Measurements from ENCODE around the gene MXD3. TPM values are rescaled to one million over a fixed set of nuclear protein-coding genes. Genes with fewer than 3 reads are reported as not detected.

Gene MXD3
- total and polyA plus RNA-seq, 4 donors: 7.4 to 29.0 (median 12.9) TPM

DNA sequence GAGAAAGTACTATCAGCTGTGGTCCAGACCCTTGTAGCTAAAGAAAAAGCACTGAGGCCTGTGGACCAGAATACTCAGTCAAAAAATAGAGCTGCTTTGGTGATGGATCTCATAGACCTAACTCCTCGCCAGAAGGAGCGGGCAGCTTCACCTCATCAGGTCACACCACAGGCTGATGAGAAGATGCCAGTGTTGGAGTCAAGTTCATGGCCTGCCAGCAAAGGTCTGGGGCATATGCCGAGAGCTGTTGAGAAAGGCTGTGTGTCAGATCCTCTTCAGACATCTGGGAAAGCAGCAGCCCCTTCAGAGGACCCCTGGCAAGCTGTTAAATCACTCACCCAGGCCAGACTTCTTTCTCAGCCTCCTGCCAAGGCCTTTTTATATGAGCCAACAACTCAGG is 17.1 kb downstream of the MXD3 start:
- Histone ChIP-seq H3K9me3 (ENCODE audit: control insufficient read depth in 4 of 4, insufficient read depth in 3 of 4, low read length in 3 of 4) (no peaks in the 10 kb centered on the region), H3K36me3 (ENCODE audit: control insufficient read depth in 4 of 4, insufficient read depth in 4 of 4, low read length in 4 of 4) (peaks cover 19 to 50% (median 40%) of the 10 kb centered on the region in 4 donors), H3K4me1 (ENCODE audit: control insufficient read depth in 5 of 5, insufficient read depth in 5 of 5, low read length in 5 of 5) (peaks cover 0 to 10% (median 0%) of the 10 kb centered on the region in 5 donors), H3K27me3 (ENCODE audit: control insufficient read depth in 3 of 3, insufficient read depth in 3 of 3, low read length in 2 of 3) (no peaks in the 10 kb centered on the region), H3K27ac (ENCODE audit: low read depth in 1 of 2, low read length in 1 of 2) (no peak overlapping the region), H3K4me3 (no peak overlapping the region), H3K9ac (ENCODE audit: insufficient read depth in 1 of 2, low read length in 2 of 2) (no peak overlapping the region)
- DNase-seq (no peak), ATAC-seq (ENCODE audit: insufficient read depth, low FRiP score) (no peak)
- TF ChIP-seq, protein P1, sequence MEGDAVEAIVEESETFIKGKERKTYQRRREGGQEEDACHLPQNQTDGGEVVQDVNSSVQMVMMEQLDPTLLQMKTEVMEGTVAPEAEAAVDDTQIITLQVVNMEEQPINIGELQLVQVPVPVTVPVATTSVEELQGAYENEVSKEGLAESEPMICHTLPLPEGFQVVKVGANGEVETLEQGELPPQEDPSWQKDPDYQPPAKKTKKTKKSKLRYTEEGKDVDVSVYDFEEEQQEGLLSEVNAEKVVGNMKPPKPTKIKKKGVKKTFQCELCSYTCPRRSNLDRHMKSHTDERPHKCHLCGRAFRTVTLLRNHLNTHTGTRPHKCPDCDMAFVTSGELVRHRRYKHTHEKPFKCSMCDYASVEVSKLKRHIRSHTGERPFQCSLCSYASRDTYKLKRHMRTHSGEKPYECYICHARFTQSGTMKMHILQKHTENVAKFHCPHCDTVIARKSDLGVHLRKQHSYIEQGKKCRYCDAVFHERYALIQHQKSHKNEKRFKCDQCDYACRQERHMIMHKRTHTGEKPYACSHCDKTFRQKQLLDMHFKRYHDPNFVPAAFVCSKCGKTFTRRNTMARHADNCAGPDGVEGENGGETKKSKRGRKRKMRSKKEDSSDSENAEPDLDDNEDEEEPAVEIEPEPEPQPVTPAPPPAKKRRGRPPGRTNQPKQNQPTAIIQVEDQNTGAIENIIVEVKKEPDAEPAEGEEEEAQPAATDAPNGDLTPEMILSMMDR (IDR thresholded peaks at IDR 0.05; ENCODE audit: control extremely low read depth, extremely low read depth): no peak
- WGBS, 2 donors: 90 to 91% methylated on average over 3 of the region's 3 CpGs

DNA sequence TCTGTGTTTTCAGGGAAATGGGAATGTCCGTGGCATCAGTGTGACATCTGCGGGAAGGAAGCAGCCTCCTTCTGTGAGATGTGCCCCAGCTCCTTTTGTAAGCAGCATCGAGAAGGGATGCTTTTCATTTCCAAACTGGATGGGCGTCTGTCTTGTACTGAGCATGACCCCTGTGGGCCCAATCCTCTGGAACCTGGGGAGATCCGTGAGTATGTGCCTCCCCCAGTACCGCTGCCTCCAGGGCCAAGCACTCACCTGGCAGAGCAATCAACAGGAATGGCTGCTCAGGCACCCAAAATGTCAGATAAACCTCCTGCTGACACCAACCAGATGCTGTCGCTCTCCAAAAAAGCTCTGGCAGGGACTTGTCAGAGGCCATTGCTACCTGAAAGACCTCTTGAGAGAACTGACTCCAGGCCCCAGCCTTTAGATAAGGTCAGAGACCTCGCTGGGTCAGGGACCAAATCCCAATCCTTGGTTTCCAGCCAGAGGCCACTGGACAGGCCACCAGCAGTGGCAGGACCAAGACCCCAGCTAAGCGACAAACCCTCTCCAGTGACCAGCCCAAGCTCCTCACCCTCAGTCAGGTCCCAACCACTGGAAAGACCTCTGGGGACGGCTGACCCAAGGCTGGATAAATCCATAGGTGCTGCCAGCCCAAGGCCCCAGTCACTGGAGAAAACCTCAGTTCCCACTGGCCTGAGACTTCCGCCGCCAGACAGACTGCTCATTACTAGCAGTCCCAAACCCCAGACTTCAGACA is 17.7 kb downstream of the MXD3 start:
- no peak overlapping the region for H3K9ac ChIP-seq (ENCODE audit: insufficient read depth in 1 of 2, low read length in 2 of 2)
- H3K4me1 ChIP-seq (ENCODE audit: control insufficient read depth in 5 of 5, insufficient read depth in 5 of 5, low read length in 5 of 5): peaks cover 0 to 7% (median 0%) of the 10 kb centered on the region in 5 donors
- WGBS, 2 donors: 97 to 98% methylated on average over 12 of the region's 12 CpGs
- no peaks in the 10 kb centered on the region for H3K27me3 ChIP-seq (ENCODE audit: control insufficient read depth in 3 of 3, insufficient read depth in 3 of 3, low read length in 2 of 3)
- H3K36me3 ChIP-seq (ENCODE audit: control insufficient read depth in 4 of 4, insufficient read depth in 4 of 4, low read length in 4 of 4): peaks cover 19 to 55% (median 40%) of the 10 kb centered on the region in 4 donors
- no peak overlapping the region for H3K4me3 ChIP-seq
- H3K9me3 ChIP-seq (ENCODE audit: control insufficient read depth in 4 of 4, insufficient read depth in 3 of 4, low read length in 3 of 4): no peaks in the 10 kb centered on the region
- H3K27ac ChIP-seq (ENCODE audit: low read depth in 1 of 2, low read length in 1 of 2): no peak overlapping the region
- TF ChIP-seq, protein P1 (IDR thresholded peaks at IDR 0.05; ENCODE audit: control extremely low read depth, extremely low read depth): no peak
- DNase-seq (no peak), ATAC-seq (ENCODE audit: insufficient read depth, low FRiP score) (no peak)

GRCh38 chr5:177291735-177292134 is 20.0 kb downstream of the MXD3 start:
- Histone ChIP-seq H3K4me3 (no peak overlapping the region), H3K36me3 (ENCODE audit: control insufficient read depth in 4 of 4, insufficient read depth in 4 of 4, low read length in 4 of 4) (peaks cover 20 to 57% (median 49%) of the 10 kb centered on the region in 4 donors), H3K4me1 (ENCODE audit: control insufficient read depth in 5 of 5, insufficient read depth in 5 of 5, low read length in 5 of 5) (peaks cover 0 to 7% (median 0%) of the 10 kb centered on the region in 5 donors), H3K9me3 (ENCODE audit: control insufficient read depth in 4 of 4, insufficient read depth in 3 of 4, low read length in 3 of 4) (no peaks in the 10 kb centered on the region), H3K9ac (ENCODE audit: insufficient read depth in 1 of 2, low read length in 2 of 2) (no peak overlapping the region), H3K27me3 (ENCODE audit: control insufficient read depth in 3 of 3, insufficient read depth in 3 of 3, low read length in 2 of 3) (no peaks in the 10 kb centered on the region), H3K27ac (ENCODE audit: low read depth in 1 of 2, low read length in 1 of 2) (no peak overlapping the region)
- DNase-seq (no peak), ATAC-seq (ENCODE audit: insufficient read depth, low FRiP score) (no peak)
- 96 to 98% methylated on average over 7 of the region's 7 CpGs for WGBS, 2 donors
- TF ChIP-seq, protein P1 (IDR thresholded peaks at IDR 0.05; ENCODE audit: control extremely low read depth, extremely low read depth): no peak
